RKO (cell line): Measurements from ENCODE around the gene AKAP1.

ENCODE experiments used
- DNase-seq: peaks from one replicate; pipeline ENCODE4 v3.0.0-alpha.2; 2016; ENCODE audit warnings: low spot score

Gene AKAP1, protein sequence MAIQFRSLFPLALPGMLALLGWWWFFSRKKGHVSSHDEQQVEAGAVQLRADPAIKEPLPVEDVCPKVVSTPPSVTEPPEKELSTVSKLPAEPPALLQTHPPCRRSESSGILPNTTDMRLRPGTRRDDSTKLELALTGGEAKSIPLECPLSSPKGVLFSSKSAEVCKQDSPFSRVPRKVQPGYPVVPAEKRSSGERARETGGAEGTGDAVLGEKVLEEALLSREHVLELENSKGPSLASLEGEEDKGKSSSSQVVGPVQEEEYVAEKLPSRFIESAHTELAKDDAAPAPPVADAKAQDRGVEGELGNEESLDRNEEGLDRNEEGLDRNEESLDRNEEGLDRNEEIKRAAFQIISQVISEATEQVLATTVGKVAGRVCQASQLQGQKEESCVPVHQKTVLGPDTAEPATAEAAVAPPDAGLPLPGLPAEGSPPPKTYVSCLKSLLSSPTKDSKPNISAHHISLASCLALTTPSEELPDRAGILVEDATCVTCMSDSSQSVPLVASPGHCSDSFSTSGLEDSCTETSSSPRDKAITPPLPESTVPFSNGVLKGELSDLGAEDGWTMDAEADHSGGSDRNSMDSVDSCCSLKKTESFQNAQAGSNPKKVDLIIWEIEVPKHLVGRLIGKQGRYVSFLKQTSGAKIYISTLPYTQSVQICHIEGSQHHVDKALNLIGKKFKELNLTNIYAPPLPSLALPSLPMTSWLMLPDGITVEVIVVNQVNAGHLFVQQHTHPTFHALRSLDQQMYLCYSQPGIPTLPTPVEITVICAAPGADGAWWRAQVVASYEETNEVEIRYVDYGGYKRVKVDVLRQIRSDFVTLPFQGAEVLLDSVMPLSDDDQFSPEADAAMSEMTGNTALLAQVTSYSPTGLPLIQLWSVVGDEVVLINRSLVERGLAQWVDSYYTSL

GRCh38 chr17:57084802-57085447 lies at the start of gene AKAP1:
Gene AKAP1, plus strand, starts transcription at chr17:57085246. Its CDS starts 20,219 bp downstream, at chr17:57105465.
- DNase-seq = peak; percentile 94

DNA sequence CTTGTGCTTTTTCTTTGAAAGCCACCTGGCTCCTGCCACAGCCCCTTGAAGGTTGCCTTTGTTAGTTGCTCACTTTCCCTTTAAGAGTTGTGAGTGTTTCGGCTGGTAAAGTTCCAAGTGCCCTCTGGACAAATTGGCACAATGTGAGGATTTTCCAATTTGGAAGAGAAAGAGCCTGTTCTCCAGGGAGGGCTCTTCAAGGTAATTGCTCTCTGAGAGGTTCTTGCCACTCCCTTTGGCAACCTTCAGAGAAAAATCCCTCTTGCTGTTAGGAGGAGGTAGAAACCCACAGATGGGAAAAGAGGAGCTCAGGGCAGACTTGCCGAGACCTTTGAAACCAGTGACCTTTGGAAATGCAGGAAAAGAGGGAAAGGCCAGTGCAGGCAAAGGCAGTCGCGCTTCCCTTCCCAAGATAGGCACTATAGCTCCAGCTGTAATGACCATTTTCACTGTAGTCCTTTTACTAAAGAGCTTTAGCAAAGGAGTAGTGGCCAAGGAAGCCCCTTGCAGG lies 49.0 kb upstream of the AKAP1 start:
- no peak for DNase-seq

GRCh38 chr17:57037411-57037810 lies 47.6 kb upstream of the AKAP1 start:
- DNase-seq = no peak

DNA sequence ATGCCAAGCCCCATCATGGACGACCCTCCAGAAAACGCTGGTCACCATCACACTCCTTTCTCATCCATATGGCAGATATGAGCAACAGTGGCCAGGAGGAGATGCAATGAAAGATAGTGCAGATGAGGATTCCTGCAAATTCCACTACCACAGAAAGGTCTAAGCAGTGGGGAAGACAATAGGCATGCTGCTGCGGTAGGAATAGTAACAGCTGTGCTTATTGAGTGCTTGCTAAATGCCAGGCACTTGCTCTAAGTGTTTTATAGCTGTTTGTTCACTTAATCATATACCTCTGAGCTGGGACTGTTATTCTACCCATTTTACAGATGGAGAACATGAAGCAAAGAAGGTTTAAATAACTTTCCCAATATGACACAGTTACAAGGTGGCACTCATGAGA lies 46.6 kb upstream of the AKAP1 start:
- DNase-seq = no peak

DNA sequence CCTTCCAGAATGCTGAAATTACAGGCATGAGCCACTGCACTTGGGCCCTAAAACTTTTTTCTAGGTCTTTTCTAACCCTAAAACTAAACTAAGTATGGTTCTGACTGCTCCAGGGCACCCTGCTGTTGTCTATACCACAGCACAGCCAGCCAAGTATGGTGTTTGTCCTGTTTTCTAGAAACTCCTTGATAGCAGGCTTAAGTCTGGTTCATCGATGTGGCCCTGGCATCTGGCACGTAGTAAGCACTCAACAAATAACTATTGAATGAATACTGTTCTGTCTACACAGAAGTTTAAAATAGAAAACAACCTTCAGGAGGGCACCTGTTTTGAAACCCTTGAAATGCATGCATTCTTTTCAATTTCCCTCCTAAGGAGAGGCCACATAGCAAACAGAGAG lies 44.5 kb upstream of the AKAP1 start:
- DNase-seq = no peak

DNA sequence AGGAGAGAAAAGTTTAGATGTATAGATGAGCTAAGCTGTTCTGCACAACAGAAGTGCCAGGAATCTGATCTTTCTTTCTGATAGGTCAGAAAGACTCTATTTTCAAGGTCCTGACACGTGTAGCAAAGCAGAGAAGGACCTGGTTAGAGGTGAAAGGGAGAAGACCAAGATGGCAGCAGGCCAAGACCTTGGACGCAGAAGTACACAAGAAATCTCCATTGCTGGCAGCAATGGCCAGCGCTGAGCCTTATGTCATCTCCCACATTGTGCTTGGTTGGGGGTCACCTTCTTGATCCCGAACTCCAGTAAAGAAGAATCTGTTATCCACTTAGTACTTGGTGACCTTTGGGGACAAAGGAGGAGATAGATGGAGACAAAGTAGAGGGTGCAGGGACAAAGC lies 41.8 kb upstream of the AKAP1 start:
- no peak for DNase-seq

DNA sequence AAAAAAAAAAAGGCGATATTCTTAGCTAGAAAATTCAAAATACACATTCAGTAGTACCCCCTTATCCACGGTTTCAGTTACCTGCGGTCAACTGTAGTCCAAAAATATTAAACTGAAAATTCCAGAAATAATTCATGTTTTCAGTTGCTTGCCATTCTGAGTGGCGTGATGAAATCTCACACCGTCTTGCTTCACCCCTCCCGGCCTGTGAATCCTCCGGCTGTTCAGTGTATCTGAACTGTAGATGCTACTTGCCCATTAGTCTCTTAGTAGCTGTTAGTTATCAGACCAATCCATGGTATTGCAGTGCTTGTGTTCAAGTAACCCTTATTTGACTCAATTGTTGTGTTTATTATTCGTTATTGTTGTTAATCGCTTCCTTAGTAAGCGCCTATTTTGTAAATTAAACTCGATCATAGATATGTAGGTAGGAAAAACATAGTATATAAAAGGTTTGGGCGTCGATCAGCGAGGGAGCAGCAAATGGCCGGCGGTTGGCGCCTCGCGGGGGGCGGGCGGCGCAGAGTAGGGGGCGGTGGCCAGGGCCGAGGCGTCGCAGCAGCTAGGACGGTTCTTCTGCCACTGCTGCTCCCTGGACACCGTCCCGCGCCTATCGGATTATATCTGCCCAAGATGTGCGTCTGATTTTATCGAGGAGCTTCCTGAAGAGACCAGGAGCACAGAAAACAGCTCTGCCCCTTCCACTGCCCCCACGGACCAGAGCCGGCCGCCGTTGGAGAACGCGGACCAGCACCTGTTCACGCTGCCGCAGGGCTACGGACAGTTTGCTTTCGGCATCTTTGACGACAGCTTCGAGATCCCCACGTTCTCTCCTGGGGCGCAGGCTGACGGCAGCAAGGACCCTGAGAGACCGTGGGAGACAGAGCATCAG lies 39.8 kb upstream of the AKAP1 start:
- DNase-seq = no peak

DNA sequence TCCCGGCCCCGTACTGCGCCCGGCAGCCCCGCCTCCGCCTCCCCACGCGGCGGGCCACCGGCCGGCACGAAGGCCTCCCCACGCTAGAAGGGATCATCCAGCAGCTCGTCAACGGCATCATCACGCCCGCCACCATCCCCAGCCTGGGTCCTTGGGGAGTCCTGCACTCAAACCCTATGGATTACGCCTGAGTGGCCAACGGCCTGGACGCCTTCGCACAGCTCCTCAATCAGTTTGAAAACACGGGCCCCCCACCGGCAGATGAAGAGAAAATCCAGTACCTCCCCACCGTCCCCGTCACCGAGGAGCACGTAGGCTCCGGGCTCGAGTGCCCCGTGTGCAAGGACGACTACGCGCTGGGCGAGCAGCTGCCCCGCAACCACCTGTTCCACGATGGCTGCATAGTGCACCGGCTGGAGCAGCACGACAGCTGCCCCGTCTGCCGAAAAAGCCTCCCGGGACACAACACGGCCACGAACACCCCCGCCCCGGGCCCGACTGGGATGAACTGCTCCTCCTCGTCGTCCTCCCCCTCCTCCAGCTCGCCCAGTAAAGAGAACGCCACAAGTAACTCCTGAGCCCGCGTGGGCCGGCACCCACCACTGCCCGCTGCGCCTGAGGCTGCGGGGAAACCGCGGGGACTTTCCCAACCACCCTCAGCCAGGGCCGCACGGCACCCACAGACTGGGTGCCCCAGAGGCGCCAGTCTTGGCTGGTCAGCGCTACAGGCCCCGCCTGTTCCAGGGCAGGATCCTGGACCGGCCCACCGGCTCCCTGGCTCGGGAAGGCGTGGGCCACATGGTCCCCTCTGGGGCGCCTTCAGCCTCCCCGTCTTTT lies 39.0 kb upstream of the AKAP1 start:
- DNase-seq = no peak

DNA sequence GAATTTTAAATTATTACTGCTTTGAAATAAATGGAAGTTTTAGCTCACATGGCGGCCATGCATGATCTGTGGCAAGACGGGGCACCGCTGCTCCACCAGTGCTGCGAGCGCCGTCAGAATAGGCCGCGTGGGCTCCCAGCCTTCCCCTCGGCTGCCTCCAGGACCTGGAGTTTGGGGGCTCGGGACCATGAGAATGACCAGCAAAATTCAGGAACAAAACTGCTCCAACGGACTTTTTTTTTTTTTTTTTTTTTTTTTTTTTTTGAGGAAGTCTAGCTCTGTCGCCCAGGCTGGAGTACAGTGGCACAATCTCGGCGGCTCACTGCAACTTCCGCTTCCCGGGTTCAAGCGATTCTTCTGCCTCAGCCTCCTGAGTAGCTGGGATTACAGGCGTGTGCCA lies 38.3 kb upstream of the AKAP1 start:
- DNase-seq = no peak

GRCh38 chr17:57048096-57048495 lies 37.0 kb upstream of the AKAP1 start:
- no peak for DNase-seq

- no peak for DNase-seq
Observed at GRCh38 chr17:57050306-57050705, 34.7 kb upstream of the AKAP1 start.

DNA sequence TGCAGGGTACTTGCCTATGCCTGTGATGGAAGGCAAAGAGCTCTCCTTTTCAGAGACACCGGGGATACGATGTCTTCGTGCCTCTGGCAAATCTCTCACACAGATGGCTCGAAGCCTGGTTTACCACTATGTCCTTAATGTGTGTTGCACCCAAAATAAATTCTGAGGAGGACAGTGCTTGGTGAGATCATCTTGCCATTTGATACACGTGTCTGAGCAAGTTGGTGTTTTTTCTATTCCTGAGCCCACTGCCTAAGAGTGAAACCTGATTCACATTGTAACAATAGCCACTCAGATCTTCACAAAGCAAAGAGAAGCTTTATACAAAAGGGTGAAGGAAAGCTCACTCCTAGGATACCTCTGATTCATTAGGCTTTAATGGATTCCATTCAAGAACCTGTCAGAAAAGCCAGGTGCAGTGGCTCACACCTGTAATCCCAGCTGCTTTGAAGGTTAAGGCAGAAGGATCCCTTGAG lies 33.1 kb upstream of the AKAP1 start:
- no peak for DNase-seq

GRCh38 chr17:57062865-57063264 lies 22.2 kb upstream of the AKAP1 start:
- no peak for DNase-seq

- DNase-seq = no peak
Observed at GRCh38 chr17:57067162-57067561, 17.9 kb upstream of the AKAP1 start.

DNA sequence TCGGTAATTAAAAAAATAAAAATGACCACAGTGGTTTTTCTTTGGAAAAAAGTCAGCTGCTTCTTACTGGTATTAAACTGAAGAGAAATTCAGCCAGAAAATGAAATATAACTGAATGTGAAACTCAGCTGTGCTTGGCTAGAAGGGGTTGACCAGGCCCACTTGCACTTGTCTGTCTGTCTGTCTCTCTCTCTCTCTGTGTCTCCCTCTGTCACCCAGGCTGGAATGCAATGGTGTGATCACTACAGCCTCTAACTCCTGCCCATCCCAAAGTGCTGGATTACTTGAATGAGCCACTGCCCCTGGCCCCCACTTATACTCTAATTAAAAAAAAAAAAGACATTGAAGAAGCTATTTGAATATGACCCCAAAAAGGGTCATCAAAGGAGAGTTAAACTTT lies 17.3 kb upstream of the AKAP1 start:
- no peak for DNase-seq

DNA sequence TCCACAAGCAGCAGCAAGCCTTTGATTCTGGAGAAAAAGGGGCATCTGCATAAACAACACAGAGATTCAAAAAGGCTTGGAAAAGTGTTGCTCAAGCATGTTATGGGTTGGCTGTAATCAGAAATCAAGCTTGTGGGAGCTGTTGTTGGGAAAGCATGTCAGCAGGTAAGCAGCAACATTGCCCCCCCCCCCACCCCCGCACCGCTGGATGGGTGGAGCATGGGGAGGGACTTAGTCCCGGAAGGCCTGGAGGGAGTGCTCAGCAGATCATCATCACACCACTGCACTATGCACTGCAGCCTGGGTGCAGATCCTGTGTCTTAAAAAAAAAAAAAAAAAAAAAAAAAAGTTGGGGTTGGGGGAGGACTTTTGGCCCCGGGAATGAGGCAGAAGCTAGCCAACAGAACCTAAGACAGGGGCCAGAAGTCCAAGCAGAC lies 16.8 kb upstream of the AKAP1 start:
- no peak for DNase-seq

DNA sequence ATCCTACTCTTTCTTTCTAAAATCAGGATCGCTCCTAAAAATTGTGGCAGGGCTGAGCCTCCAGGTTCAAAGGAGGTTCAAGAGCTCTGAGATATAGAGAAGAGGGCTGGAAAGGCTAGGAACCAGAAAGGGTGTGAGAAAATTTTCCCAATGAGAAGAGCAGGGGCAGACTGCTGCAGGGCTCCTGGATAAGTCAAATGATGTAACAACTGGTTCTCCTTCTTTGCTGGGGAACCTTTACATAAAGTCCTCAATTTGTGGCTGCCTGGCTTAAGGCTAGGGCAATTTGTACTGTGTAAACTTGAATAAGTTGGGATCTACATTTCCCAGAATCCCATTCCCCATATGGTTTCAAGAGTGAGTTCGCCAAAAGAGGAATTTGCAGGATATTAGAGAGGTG lies 16.3 kb upstream of the AKAP1 start:
- DNase-seq = no peak

DNA sequence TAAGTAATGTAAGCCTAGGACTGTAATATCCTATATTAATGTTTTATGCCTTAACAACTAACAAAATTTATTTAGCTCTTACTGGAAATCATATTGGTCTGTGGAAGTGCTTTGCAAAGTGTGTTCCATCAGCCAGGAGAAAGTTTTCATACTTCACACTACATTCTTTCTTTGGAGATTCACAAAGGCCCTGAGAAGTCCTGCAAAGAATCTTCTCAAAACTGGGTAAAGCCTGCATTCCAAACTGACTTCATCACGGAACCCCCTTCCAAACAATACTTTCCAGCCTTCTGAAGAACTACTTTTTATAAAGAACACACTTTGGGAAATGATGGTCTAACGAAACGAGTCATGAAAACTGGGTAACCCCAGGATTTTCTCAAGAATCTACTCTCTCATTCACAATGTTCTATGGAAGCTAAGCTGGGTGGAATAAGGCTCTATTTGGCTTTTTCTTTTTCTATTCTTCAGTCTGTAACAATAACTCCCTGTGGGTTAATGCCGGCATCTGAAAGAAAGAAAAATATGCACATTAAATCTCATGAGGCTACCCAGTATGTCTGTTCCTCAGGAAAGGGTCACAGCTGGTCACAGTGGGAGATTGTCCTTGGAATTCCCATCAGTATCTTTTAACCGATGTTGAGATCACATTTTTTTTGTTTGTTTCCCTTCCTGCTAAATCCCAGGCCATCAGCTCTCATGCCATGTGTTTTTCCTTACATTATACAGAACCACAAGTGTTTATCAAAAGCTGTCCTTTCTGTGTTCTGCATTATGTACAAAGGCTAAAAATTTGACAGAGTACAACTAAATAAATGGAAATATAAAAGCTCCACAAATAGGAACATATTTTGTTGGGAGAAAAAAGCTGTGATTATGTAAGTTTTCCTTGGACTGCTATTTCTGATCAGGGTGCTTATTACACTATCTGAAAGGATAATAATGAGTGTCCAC lies 12.8 kb upstream of the AKAP1 start:
- no peak for DNase-seq

DNA sequence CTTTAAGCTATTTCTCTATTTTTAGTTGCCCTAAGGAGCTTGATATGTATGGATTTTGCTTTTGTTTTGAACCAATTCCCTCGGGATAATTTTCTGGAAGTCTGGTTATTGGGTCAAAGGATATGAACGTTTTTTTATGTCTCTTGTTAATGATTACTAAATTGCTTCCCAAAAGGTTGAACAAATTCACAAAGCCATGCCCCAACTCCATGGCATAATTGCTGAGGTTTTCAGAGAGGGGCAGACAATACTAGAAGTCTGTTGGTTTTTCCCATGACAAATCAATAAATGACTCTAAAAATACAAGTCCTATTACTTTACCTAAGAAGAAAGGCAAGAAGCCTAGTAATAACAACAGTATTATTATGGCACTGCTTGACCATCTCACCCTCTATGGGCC lies 11.4 kb upstream of the AKAP1 start:
- DNase-seq = no peak
